WI38 (cell line): ENCODE data around the gene CSGALNACT2.

ENCODE experiments used
- H3K4me3 ChIP-seq: 2 replicates; pipeline ENCODE4 v1.5.1; 2011; ENCODE audit warnings: low read depth, mild to moderate bottlenecking, control low read depth, low read length
- CTCF ChIP-seq: IDR thresholded peaks from 2 replicates; pipeline ENCODE4 v1.5.1; 2012; ENCODE audit warnings: low read depth, mild to moderate bottlenecking, control low read depth, low read length

Gene CSGALNACT2

DNA sequence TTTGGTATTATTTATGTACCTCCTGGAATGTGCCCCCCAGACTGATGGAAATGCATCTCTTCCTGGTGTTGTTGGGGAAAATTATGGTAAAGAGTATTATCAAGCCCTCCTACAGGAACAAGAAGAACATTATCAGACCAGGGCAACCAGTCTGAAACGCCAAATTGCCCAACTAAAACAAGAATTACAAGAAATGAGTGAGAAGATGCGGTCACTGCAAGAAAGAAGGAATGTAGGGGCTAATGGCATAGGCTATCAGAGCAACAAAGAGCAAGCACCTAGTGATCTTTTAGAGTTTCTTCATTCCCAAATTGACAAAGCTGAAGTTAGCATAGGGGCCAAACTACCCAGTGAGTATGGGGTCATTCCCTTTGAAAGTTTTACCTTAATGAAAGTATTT is 17.0 kb downstream of the CSGALNACT2 start:
- H3K4me3 ChIP-seq, result no peak overlapping the region
- no peak for TF ChIP-seq CTCF

DNA sequence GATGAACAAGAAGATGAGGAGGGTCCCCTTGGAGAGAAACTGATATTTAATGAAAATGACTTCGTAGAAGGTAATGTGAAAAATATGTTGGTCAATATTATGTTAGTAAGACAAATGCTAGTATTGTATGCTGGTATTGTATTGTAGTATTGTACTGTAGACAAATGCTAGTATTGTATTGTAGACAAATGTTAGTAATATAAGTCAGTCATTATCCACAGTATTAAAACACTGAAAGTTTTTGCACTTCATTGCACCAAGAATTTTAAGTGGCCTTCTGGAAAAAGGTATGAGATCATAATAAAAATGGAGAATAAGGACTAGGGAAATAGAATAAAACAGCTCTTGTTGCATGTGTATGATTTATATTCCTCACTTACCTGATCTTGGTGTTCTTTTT is 17.5 kb downstream of the CSGALNACT2 start:
- TF ChIP-seq CTCF, result no peak
- no peak overlapping the region for H3K4me3 ChIP-seq

GRCh38 chr10:43156590-43157341 is 18.5 kb downstream of the CSGALNACT2 start:
- no peak for TF ChIP-seq CTCF

DNA sequence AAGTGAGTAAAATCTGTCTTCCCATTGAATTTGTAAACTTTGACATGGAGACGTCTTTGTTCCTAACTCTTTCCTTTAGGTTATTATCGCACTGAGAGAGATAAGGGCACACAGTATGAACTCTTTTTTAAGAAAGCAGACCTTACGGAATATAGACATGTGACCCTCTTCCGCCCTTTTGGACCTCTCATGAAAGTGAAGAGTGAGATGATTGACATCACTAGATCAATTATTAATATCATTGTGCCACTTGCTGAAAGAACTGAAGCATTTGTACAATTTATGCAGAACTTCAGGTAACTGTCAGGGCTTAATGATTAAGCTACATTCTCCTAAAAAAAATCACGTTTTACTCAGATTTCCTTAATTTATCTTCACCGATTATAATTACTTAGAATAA is 20.4 kb downstream of the CSGALNACT2 start:
- TF ChIP-seq CTCF, result no peak

More at GRCh38 chr10:43156590-43157341, 18.5 kb downstream of the CSGALNACT2 start:
- H3K4me3 ChIP-seq, result no peak overlapping the region

DNA sequence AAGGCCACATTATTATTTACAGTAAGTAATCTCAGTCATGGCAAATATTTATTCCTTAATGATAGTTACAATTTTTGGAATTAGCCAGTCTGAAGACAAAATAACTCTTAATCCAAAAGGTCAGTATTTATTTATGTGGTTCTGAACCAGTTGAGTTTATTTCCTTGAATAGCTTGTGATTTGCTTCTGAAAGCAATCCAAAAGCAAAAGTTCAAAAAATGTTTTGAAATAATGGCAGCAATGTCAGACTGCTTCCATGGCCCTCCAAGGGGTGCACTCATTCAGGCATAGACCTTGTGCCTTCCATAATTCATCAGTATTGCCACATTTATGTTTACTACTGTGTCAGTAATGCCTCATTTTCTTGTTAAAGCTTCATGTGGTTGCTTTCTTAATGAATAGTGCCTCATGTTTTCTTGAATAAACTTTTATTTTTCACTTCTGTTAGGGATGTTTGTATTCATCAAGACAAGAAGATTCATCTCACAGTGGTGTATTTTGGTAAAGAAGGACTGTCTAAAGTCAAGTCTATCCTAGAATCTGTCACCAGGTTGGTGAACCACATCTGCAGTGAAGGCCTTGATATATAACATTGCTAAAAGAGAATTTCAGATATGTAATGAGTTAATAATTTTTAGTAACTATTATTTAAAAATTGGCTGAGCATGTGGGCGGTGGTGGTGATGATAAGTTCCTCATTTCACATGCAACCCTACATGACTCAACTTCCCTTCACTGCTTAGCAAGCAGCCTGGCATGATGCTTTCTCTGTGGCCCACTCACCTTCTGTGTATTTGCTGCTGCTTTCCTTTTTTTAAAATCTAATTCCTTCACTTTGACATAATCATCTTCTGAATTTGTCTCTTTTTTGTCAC is 22.0 kb downstream of the CSGALNACT2 start:
- no peak overlapping the region for H3K4me3 ChIP-seq
- TF ChIP-seq CTCF, result no peak

More for the DNA sequence above, 20.4 kb downstream of the CSGALNACT2 start:
- H3K4me3 ChIP-seq, result no peak overlapping the region

GRCh38 chr10:43160921-43161255 is 22.6 kb downstream of the CSGALNACT2 start:
- no peak overlapping the region for H3K4me3 ChIP-seq

More at GRCh38 chr10:43160921-43161255, 22.6 kb downstream of the CSGALNACT2 start:
- no peak for TF ChIP-seq CTCF
